Stimulated activated CD4-positive, alpha-beta T cell treated with anti-CD3 and anti-CD28 coated beads, Interleukin-4, amount 100 ng/mL, for 4 hours (primary cell): ENCODE results near the gene ZBTB32.

Source experiments
- DNase-seq, 2 experiments: peaks; one replicate each; pipeline ENCODE4 v3.0.0-alpha.2; 2020

Gene ZBTB32

GRCh38 chr19:35696835-35697234 is 7.5 kb upstream of the ZBTB32 start:
- DNase-seq: no peak

- peak; percentile 84 to 95 for DNase-seq
Observed at GRCh38 chr19:35702223-35703012, 1.9 kb upstream of the ZBTB32 start.

GRCh38 chr19:35703343-35703742 is 1.0 kb upstream of the ZBTB32 start:
- no peak for DNase-seq

GRCh38 chr19:35708391-35708790 is 4.0 kb downstream of the ZBTB32 start:
- DNase-seq: no peak

GRCh38 chr19:35710784-35711723 is 6.7 kb downstream of the ZBTB32 start:
- DNase-seq: peak; percentile 49 to 70

GRCh38 chr19:35712567-35713505 is 8.5 kb downstream of the ZBTB32 start:
- peak; percentile 60 to 70 for DNase-seq

- DNase-seq: no peak
Observed at GRCh38 chr19:35713506-35713850, 9.1 kb downstream of the ZBTB32 start.

GRCh38 chr19:35713904-35714495 is 9.6 kb downstream of the ZBTB32 start:
- no peak for DNase-seq

GRCh38 chr19:35714601-35715354 is 10.4 kb downstream of the ZBTB32 start:
- no peak for DNase-seq

GRCh38 chr19:35715355-35715809 is 11.0 kb downstream of the ZBTB32 start:
- no peak for DNase-seq

- peak in 1 of 2 experiments; percentile 22 for DNase-seq
Observed at GRCh38 chr19:35715981-35716800, 11.8 kb downstream of the ZBTB32 start.

- peak; percentile 95 to 98 for DNase-seq
Observed at GRCh38 chr19:35716801-35717664, 12.7 kb downstream of the ZBTB32 start.

GRCh38 chr19:35717665-35718344 is 13.4 kb downstream of the ZBTB32 start, which contains the start of gene KMT2B:
TSS of gene KMT2B (plus strand) at chr19:35718003. CDS start at chr19:35718019, 16 bp downstream.
- DNase-seq: no peak

GRCh38 chr19:35718345-35719041 is 14.1 kb downstream of the ZBTB32 start:
- DNase-seq: peak; percentile 56 to 68

GRCh38 chr19:35719402-35720162 is 15.2 kb downstream of the ZBTB32 start:
- no peak for DNase-seq

GRCh38 chr19:35720163-35720524 is 15.8 kb downstream of the ZBTB32 start:
- DNase-seq: no peak

- DNase-seq: no peak
Observed at GRCh38 chr19:35720648-35721047, 16.3 kb downstream of the ZBTB32 start.
